Stimulated activated naive B cell treated with anti-CD40 and anti-IgM and Interleukin-4, amounts not matched to agents 10 μg/mL and 1 μg/mL and 100 μg/mL, for 72 hours (primary cell): ENCODE measurements around the gene PTDSS2.
"Not testable (repeated sequence)": the region's sequence is repeated elsewhere in the genome, so short reads cannot be mapped to it uniquely, and the experiment has no call there.

ENCODE experiments used
- ATAC-seq, 2 donors: fragments of 150-1000 bp; cut with Tn5 transposase; replicated peaks; 2 replicates each; pipeline ENCODE4 v1.10.0; 2021; ENCODE audit warnings: moderate library complexity in 1 of 2
- DNase-seq: peaks from one replicate; pipeline ENCODE4 v3.0.0; 2021
- H3K27ac Mint-ChIP-seq: one replicate; pipeline ENCODE4 v1.8.0; 2022; ENCODE audit warnings: mild to moderate bottlenecking, mixed read lengths
- H3K27me3 Mint-ChIP-seq, 2 donors: one replicate each; pipeline ENCODE4 v1.8.0; 2022; ENCODE audit warnings: mixed read lengths in 2 of 2
- H3K36me3 Mint-ChIP-seq, 2 donors: one replicate each; pipeline ENCODE4 v1.8.0; 2022; ENCODE audit warnings: mixed read lengths in 2 of 2, mild to moderate bottlenecking in 1 of 2
- H3K4me1 Mint-ChIP-seq, 2 donors: one replicate each; pipeline ENCODE4 v1.8.0; 2022; ENCODE audit warnings: mixed read lengths in 2 of 2, mild to moderate bottlenecking in 1 of 2
- H3K4me3 Mint-ChIP-seq, 2 donors: one replicate each; pipeline ENCODE4 v1.8.0; 2022; ENCODE audit warnings: mild to moderate bottlenecking in 2 of 2, mixed read lengths in 2 of 2, moderate library complexity in 1 of 2
- H3K9me3 Mint-ChIP-seq, 2 donors: one replicate each; pipeline ENCODE4 v1.8.0; 2022; ENCODE audit warnings: mixed read lengths in 2 of 2, mild to moderate bottlenecking in 1 of 2

PTDSS2 gene

GRCh38 chr11:419248-420005 lies 30.7 kb upstream of the PTDSS2 start:
- H3K4me1 Mint-ChIP-seq = peaks cover 20 to 25% of the 10 kb centered on the region in 2 donors
- peaks cover 2 to 18% of the 10 kb centered on the region in 2 donors for H3K27me3 Mint-ChIP-seq
- no peak for ATAC-seq
- H3K27ac Mint-ChIP-seq = no peak overlapping the region
- H3K9me3 Mint-ChIP-seq = peaks cover under 1 to 2% of the 10 kb centered on the region in 2 donors
- H3K36me3 Mint-ChIP-seq = peaks cover 2 to 6% of the 10 kb centered on the region in 2 donors
- H3K4me3 Mint-ChIP-seq = no peak overlapping the region
- no peak for DNase-seq

- DNase-seq (no peak), ATAC-seq (no peak)
- Mint-ChIP-seq H3K27me3 (peaks cover 5 to 27% of the 10 kb centered on the region in 2 donors), H3K27ac (no peak overlapping the region), H3K36me3 (peaks cover 8 to 14% of the 10 kb centered on the region in 2 donors), H3K4me1 (peaks cover 11 to 17% of the 10 kb centered on the region in 2 donors), H3K9me3 (peaks cover 6% of the 10 kb centered on the region in 2 donors), H3K4me3 (no peak overlapping the region)
Observed at GRCh38 chr11:420054-420910, 29.8 kb upstream of the PTDSS2 start.

- DNase-seq = no peak
- H3K4me1 Mint-ChIP-seq = peaks cover 8 to 10% of the 10 kb centered on the region in 2 donors
- H3K27ac Mint-ChIP-seq = no peak overlapping the region
- peaks cover 6 to 7% of the 10 kb centered on the region in 2 donors for H3K9me3 Mint-ChIP-seq
- peaks cover 5 to 28% of the 10 kb centered on the region in 2 donors for H3K27me3 Mint-ChIP-seq
- H3K36me3 Mint-ChIP-seq = peaks cover 8 to 16% of the 10 kb centered on the region in 2 donors
- ATAC-seq = no peak
- no peak overlapping the region for H3K4me3 Mint-ChIP-seq
Observed at GRCh38 chr11:420911-421321, 29.2 kb upstream of the PTDSS2 start.

- no peak overlapping the region for H3K27ac Mint-ChIP-seq
- H3K27me3 Mint-ChIP-seq = peaks cover 5 to 28% of the 10 kb centered on the region in 2 donors
- peaks cover 6 to 7% of the 10 kb centered on the region in 2 donors for H3K9me3 Mint-ChIP-seq
- DNase-seq (no peak), ATAC-seq (no peak)
- H3K4me3 Mint-ChIP-seq = no peak overlapping the region
- H3K36me3 Mint-ChIP-seq = peaks cover 8 to 16% of the 10 kb centered on the region in 2 donors
- peaks cover 3 to 5% of the 10 kb centered on the region in 2 donors for H3K4me1 Mint-ChIP-seq
Observed at GRCh38 chr11:422249-422656, 27.8 kb upstream of the PTDSS2 start.

GRCh38 chr11:424232-424631 lies 25.8 kb upstream of the PTDSS2 start:
- Mint-ChIP-seq H3K27ac (no peak overlapping the region), H3K36me3 (peaks cover 14 to 26% of the 10 kb centered on the region in 2 donors), H3K4me3 (no peak overlapping the region), H3K9me3 (peaks cover 6 to 7% of the 10 kb centered on the region in 2 donors), H3K4me1 (no peaks in the 10 kb centered on the region), H3K27me3 (peaks cover 5 to 12% of the 10 kb centered on the region in 2 donors)
- ATAC-seq (no peak), DNase-seq (no peak)

- Mint-ChIP-seq H3K27me3 (peaks cover 5 to 12% of the 10 kb centered on the region in 2 donors), H3K36me3 (peaks cover 18 to 29% of the 10 kb centered on the region in 2 donors)
- H3K4me1 Mint-ChIP-seq, ATAC-seq, DNase-seq, H3K9me3 Mint-ChIP-seq, H3K27ac Mint-ChIP-seq, H3K4me3 Mint-ChIP-seq: not testable (repeated sequence)
Observed at GRCh38 chr11:424766-425165, 25.3 kb upstream of the PTDSS2 start.

GRCh38 chr11:425301-425700 lies 24.8 kb upstream of the PTDSS2 start:
- Mint-ChIP-seq H3K4me3 (no peak overlapping the region), H3K36me3 (peaks cover 18 to 29% of the 10 kb centered on the region in 2 donors), H3K27me3 (peaks cover 5 to 12% of the 10 kb centered on the region in 2 donors), H3K9me3 (peaks cover 6 to 7% of the 10 kb centered on the region in 2 donors), H3K4me1 (no peaks in the 10 kb centered on the region), H3K27ac (no peak overlapping the region)
- no peak for DNase-seq
- ATAC-seq = no peak

GRCh38 chr11:426851-427250 lies 23.2 kb upstream of the PTDSS2 start:
- no peak overlapping the region for H3K27ac Mint-ChIP-seq

GRCh38 chr11:428295-428694 lies 21.8 kb upstream of the PTDSS2 start:
- Mint-ChIP-seq H3K4me3 (no peak overlapping the region), H3K36me3 (peaks cover 21 to 29% of the 10 kb centered on the region in 2 donors), H3K27ac (no peak overlapping the region), H3K9me3 (peaks cover 6 to 7% of the 10 kb centered on the region in 2 donors), H3K4me1 (no peaks in the 10 kb centered on the region), H3K27me3 (peaks cover 5 to 12% of the 10 kb centered on the region in 2 donors)
- DNase-seq (no peak), ATAC-seq (no peak)

More at GRCh38 chr11:426851-427250, 23.2 kb upstream of the PTDSS2 start:
- ATAC-seq (no peak), DNase-seq (no peak)
- H3K36me3 Mint-ChIP-seq = peaks cover 18 to 29% of the 10 kb centered on the region in 2 donors
- H3K27me3 Mint-ChIP-seq = peaks cover 5 to 12% of the 10 kb centered on the region in 2 donors
- H3K4me1 Mint-ChIP-seq = no peaks in the 10 kb centered on the region
- H3K9me3 Mint-ChIP-seq = peaks cover 6 to 7% of the 10 kb centered on the region in 2 donors
- no peak overlapping the region for H3K4me3 Mint-ChIP-seq

GRCh38 chr11:429391-429790 lies 20.7 kb upstream of the PTDSS2 start:
- H3K9me3 Mint-ChIP-seq = peaks cover 4 to 6% of the 10 kb centered on the region in 2 donors
- peaks cover 4 to 11% of the 10 kb centered on the region in 2 donors for H3K27me3 Mint-ChIP-seq
- H3K4me1 Mint-ChIP-seq = no peaks in the 10 kb centered on the region
- no peak overlapping the region for H3K27ac Mint-ChIP-seq
- peaks cover 19 to 23% of the 10 kb centered on the region in 2 donors for H3K36me3 Mint-ChIP-seq
- no peak overlapping the region for H3K4me3 Mint-ChIP-seq
- no peak for ATAC-seq
- no peak for DNase-seq

GRCh38 chr11:429931-430456 lies 20.1 kb upstream of the PTDSS2 start:
- no peak overlapping the region for H3K4me3 Mint-ChIP-seq
- DNase-seq (no peak), ATAC-seq (no peak)
- H3K27ac Mint-ChIP-seq = no peak overlapping the region
- peaks cover 0 to 2% of the 10 kb centered on the region in 2 donors for H3K9me3 Mint-ChIP-seq
- H3K4me1 Mint-ChIP-seq = no peaks in the 10 kb centered on the region
- peaks cover 15 to 18% of the 10 kb centered on the region in 2 donors for H3K36me3 Mint-ChIP-seq
- H3K27me3 Mint-ChIP-seq = peaks cover 0 to 5% of the 10 kb centered on the region in 2 donors

GRCh38 chr11:431921-432320 lies 18.2 kb upstream of the PTDSS2 start:
- H3K27me3 Mint-ChIP-seq = no peaks in the 10 kb centered on the region
- no peak overlapping the region for H3K4me3 Mint-ChIP-seq
- ATAC-seq (no peak), DNase-seq (no peak)
- no peak overlapping the region for H3K27ac Mint-ChIP-seq
- H3K4me1 Mint-ChIP-seq = peaks cover 0 to 2% of the 10 kb centered on the region in 2 donors
- peaks cover 14 to 15% of the 10 kb centered on the region in 2 donors for H3K36me3 Mint-ChIP-seq
- no peaks in the 10 kb centered on the region for H3K9me3 Mint-ChIP-seq

GRCh38 chr11:432501-433100 lies 17.5 kb upstream of the PTDSS2 start:
- Mint-ChIP-seq H3K9me3 (no peaks in the 10 kb centered on the region), H3K4me1 (peaks cover 0 to 5% of the 10 kb centered on the region in 2 donors), H3K4me3 (no peak overlapping the region), H3K27ac (no peak overlapping the region), H3K36me3 (peaks cover 17% of the 10 kb centered on the region in 2 donors), H3K27me3 (no peaks in the 10 kb centered on the region)
- no peak for DNase-seq
- no peak for ATAC-seq

- Mint-ChIP-seq H3K4me1 (peaks cover 0 to 5% of the 10 kb centered on the region in 2 donors), H3K4me3 (no peak overlapping the region), H3K27ac (no peak overlapping the region), H3K36me3 (peaks cover 17% of the 10 kb centered on the region in 2 donors), H3K9me3 (no peaks in the 10 kb centered on the region), H3K27me3 (no peaks in the 10 kb centered on the region)
- DNase-seq (no peak), ATAC-seq (no peak)
Observed at GRCh38 chr11:433111-433510, 17.0 kb upstream of the PTDSS2 start.
